HG02798 (cell line): ENCODE results near the gene PCDHGA3.
"Not testable (repeated sequence)": the region's sequence is repeated elsewhere in the genome, so short reads cannot be mapped to it uniquely, and the experiment has no call there.

ENCODE experiments used
- ATAC-seq: cut with Tn5 transposase; IDR thresholded peaks from one replicate; pipeline ENCODE4 v1.9.1; 2021; ENCODE audit warnings: mild to moderate bottlenecking; ENCODE audit not compliant: unreplicated experiment, poor library complexity

PCDHGA3 gene

DNA sequence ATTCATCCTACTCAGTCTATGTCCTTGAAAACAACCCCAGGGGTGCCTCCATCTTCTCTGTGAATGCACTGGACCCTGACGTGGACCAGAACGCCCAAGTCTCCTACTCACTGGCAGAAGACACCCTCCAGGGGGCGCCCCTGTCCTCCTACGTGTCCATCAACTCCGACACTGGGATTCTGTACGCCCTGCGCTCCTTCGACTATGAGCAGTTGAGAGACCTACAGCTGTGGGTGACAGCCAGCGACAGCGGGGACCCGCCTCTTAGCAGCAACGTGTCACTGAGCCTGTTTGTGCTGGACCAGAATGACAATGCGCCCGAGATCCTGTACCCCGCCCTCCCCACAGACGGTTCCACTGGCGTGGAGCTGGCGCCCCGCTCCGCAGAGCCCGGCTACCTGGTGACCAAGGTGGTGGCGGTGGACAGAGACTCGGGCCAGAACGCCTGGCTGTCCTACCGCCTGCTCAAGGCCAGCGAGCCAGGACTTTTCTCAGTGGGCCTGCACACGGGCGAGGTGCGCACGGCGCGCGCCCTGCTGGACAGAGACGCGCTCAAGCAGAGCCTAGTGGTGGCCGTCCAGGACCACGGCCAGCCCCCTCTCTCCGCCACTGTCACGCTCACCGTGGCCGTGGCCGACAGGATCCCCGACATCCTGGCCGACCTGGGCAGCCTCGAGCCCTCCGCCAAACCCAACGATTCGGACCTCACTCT is 32.0 kb downstream of the PCDHGA3 start:
- ATAC-seq, result not testable (repeated sequence)

DNA sequence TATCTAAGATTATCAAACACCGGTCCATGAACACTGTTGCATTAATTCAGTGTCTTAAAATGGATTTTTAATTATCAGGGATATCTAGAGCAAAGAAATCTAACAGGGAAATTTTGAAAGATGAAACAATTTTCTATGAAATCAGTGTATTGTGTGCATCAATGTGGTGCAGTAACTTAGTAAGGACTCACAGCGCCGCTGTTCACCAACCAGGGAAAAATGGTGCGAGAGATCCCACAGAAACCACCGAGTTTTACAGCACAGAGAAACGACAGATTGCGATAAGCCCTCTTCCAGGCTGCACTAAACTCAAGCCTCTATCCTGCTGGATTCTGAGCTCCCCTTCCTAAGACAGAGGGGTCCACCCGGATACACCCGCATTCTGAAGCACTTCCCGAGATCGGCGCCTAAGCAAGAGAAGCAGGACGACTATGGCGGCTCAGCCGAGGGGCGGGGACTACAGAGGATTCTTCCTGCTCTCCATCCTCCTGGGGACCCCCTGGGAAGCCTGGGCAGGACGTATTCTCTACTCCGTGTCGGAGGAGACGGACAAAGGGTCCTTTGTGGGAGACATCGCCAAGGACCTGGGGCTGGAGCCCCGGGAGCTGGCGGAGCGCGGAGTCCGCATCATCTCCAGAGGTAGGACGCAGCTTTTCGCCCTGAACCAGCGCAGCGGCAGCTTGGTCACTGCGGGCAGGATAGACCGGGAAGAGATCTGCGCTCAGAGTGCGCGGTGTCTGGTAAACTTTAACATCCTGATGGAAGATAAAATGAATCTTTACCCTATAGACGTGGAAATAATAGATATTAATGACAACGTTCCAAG is 39.1 kb downstream of the PCDHGA3 start, which contains the start of gene PCDHGA7:
Gene PCDHGA7 (plus strand): TSS at position 274 of the 826 bp plus-strand sequence. CDS start 158 bp downstream, at position 432.
- ATAC-seq, result peak; percentile 52

DNA sequence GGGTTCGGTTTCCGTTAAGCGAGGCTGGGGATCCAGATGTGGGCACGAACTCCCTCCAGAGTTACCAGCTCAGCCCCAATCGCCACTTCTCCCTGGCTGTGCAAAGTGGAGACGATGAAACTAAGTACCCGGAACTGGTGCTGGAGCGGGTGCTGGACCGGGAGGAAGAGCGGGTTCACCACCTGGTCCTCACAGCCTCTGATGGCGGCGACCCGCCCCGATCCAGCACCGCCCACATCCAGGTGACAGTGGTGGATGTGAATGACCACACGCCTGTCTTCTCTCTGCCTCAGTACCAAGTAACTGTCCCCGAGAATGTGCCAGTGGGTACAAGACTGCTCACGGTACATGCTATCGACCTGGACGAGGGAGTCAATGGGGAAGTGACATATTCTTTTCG is 39.7 kb downstream of the PCDHGA3 start:
- no peak for ATAC-seq

- ATAC-seq, result no peak
Measured at GRCh38 chr5:141384471-141385267, 41.0 kb downstream of the PCDHGA3 start.

DNA sequence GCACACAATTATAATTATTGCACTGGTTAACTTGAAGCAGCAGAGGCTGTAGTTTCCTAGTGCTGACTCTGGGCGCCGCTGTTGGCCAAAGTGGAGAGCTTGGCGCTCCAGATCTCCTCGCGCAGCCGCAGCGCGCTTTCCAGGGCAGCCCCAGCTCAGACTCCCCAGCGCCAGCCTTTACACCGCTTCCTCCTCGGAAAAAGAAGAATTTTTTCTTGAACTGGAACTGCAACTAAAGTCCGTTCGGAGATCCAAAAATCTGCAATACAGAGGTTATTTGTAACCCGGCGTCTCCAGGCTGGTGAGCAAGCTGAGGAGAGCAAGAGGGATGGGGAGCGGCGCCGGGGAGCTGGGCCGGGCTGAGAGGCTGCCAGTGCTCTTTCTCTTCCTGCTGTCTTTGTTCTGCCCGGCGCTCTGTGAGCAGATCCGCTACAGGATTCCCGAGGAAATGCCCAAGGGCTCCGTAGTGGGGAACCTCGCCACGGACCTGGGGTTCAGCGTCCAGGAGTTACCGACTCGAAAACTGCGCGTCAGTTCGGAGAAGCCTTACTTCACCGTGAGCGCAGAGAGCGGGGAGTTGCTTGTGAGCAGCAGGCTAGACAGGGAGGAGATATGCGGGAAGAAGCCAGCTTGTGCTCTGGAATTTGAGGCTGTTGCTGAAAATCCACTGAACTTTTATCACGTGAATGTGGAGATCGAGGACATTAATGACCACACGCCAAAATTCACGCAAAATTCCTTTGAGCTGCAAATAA is 44.1 kb downstream of the PCDHGA3 start, which contains the start of gene PCDHGB4:
Gene PCDHGB4 (plus strand): TSS at position 142 of the 755 bp plus-strand sequence. CDS start 187 bp downstream, at position 329.
- peak; percentile 88 for ATAC-seq

DNA sequence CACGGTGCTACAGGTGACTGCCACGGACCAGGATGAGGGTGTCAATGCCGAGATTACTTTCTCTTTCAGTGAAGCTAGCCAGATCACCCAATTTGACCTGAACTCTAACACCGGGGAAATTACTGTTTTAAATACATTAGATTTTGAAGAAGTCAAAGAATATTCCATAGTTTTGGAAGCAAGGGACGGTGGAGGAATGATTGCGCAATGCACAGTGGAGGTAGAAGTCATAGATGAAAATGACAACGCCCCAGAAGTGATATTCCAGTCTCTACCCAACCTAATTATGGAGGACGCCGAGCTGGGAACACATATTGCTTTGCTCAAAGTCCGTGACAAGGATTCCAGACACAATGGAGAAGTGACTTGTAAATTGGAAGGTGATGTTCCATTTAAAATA is 45.0 kb downstream of the PCDHGA3 start:
- no peak for ATAC-seq

- no peak for ATAC-seq
Measured at GRCh38 chr5:141389153-141390042, 45.8 kb downstream of the PCDHGA3 start.

DNA sequence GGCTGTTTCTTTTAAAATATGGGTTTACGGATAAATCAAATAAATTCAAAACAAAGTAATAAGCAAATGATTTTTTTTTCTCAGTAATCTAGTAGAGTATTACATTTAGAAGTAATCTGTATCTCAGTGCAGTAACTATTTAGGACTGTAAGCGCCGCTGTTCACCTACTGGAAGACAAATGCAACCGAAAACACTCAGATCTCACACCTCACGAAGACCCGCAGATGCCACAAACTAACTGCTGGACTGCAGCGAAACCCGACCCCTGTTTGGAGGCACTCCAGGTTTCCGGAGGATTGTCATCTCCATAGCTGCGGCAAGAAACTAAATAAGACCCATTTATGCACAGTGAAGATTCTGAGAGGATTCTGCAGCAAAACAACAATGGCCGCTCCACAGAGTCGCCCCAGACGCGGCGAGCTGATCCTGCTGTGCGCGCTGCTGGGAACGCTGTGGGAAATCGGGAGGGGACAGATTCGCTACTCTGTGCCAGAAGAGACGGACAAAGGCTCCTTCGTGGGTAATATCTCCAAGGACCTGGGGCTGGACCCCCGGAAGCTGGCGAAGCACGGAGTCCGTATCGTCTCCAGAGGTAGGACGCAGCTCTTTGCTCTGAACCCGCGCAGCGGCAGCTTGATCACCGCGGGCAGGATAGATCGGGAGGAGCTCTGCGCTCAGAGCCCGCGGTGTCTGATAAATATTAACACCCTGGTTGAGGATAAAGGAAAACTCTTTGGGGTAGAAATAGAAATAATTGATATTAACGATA is 49.0 kb downstream of the PCDHGA3 start, which contains the start of gene PCDHGA8:
Gene PCDHGA8 (plus strand): TSS at position 205 of the 770 bp plus-strand sequence. CDS start 181 bp downstream, at position 386.
- ATAC-seq, result no peak

- ATAC-seq, result no peak
Measured at GRCh38 chr5:141393267-141393666, 49.6 kb downstream of the PCDHGA3 start.

- ATAC-seq, result not testable (repeated sequence)
Measured at GRCh38 chr5:141394401-141395187, 51.0 kb downstream of the PCDHGA3 start.
